MCF 10A (cell line): Measurements from ENCODE around the gene PRB3. TPM values are rescaled to one million over a fixed set of nuclear protein-coding genes. Genes with fewer than 3 reads are reported as not detected.

Experiments used
- BruUV-seq: library from RNA; stranded (reverse); fragments of 400-500 nt; replicated peaks from 2 replicates; lab custom pipeline; 2021; lab: Mats Ljungman, UMichigan
- CTCF ChIA-PET: fragments of 300-600 bp; sonication (Branson Sonifier 250); formaldehyde crosslinking; extraction: SDS; loops from one replicate; lab custom pipeline; 2021; ENCODE audit warnings: antibody characterized with exemption, inconsistent platforms; lab: Yijun Ruan, JAX
- POLR2A ChIA-PET: fragments of 300-600, 350-650 bp; sonication (Branson Sonifier 250); formaldehyde crosslinking; extraction: SDS; loops from one replicate; lab custom pipeline; 2020; ENCODE audit warnings: antibody characterized with exemption, inconsistent platforms; lab: Yijun Ruan, JAX
- DNase-seq: peaks from one replicate; pipeline ENCODE4 v3.0.0-alpha.2; 2018; ENCODE audit not compliant: unreplicated experiment
- H3K27ac Mint-ChIP-seq: one replicate; pipeline ENCODE4 v1.8.0; 2022; ENCODE audit warnings: mild to moderate bottlenecking, low read depth, mixed read lengths; ENCODE audit not compliant: unreplicated experiment
- H3K27me3 Mint-ChIP-seq: one replicate; pipeline ENCODE4 v1.8.0; 2022; ENCODE audit warnings: mixed read lengths; ENCODE audit not compliant: insufficient read depth, unreplicated experiment
- H3K36me3 Mint-ChIP-seq: one replicate; pipeline ENCODE4 v1.8.0; 2022; ENCODE audit warnings: mild to moderate bottlenecking, moderate library complexity, mixed read lengths; ENCODE audit not compliant: insufficient read depth, unreplicated experiment
- H3K4me1 Mint-ChIP-seq: one replicate; pipeline ENCODE4 v1.8.0; 2022; ENCODE audit warnings: mixed read lengths; ENCODE audit not compliant: insufficient read depth, unreplicated experiment
- H3K4me3 Mint-ChIP-seq: one replicate; pipeline ENCODE4 v1.8.0; 2022; ENCODE audit warnings: mild to moderate bottlenecking, moderate library complexity, mixed read lengths; ENCODE audit not compliant: unreplicated experiment
- H3K9me3 Mint-ChIP-seq: one replicate; pipeline ENCODE4 v1.8.0; 2022; ENCODE audit warnings: mixed read lengths; ENCODE audit not compliant: unreplicated experiment
- CTCF ChIP-seq: fragments of 200-600 bp; IDR thresholded peaks from one replicate; pipeline ENCODE4 v1.8.0; 2022; ENCODE audit warnings: antibody characterized with exemption, mild to moderate bottlenecking; ENCODE audit not compliant: unreplicated experiment
- intact Hi-C: fragments of 100-400 bp; cut with micrococcal nuclease; formaldehyde crosslinking; loops from 2 replicates; pipeline ENCODE4 v1.14.1; 2022
- total RNA-seq: library from RNA; stranded (reverse); gene quantifications from 2 replicates; pipeline ENCODE4 v1.2.3, GENCODE V29; 2022

The PRB3 gene
- total RNA-seq, 1 experiment from 2014 or later: not detected

GRCh38 chr12:11264501-11264900 is 5.0 kb downstream of the PRB3 start:
- H3K4me1 Mint-ChIP-seq: no peaks in the 10 kb centered on the region
- BruUV-seq: no TSS peak
- no peak overlapping the region for H3K27ac Mint-ChIP-seq
- no peak for DNase-seq
- H3K9me3 Mint-ChIP-seq: peaks cover 2% of the 10 kb centered on the region
- intact Hi-C loops: no loop called here
- POLR2A ChIA-PET: no interaction called here
- no peak overlapping the region for H3K4me3 Mint-ChIP-seq
- TF ChIP-seq CTCF: no peak
- H3K27me3 Mint-ChIP-seq: no peaks in the 10 kb centered on the region
- CTCF ChIA-PET: no interaction called here
- H3K36me3 Mint-ChIP-seq: no peaks in the 10 kb centered on the region

- no peak overlapping the region for H3K4me3 Mint-ChIP-seq
- no TSS peak for BruUV-seq
- H3K4me1 Mint-ChIP-seq: no peaks in the 10 kb centered on the region
- no peak for DNase-seq
- ChIA-PET CTCF (interaction anchor here (0.8 to 1.0 kb wide), 2 partner anchors 16 to 240 kb away, joined by 3 read pairs; no protein-coding TSS in a partner anchor), POLR2A (no interaction called here)
- no peaks in the 10 kb centered on the region for H3K36me3 Mint-ChIP-seq
- H3K9me3 Mint-ChIP-seq: no peaks in the 10 kb centered on the region
- H3K27ac Mint-ChIP-seq: no peak overlapping the region
- TF ChIP-seq CTCF: no peak
- peaks cover 23% of the 10 kb centered on the region for H3K27me3 Mint-ChIP-seq
- intact Hi-C loops: no loop called here
These were observed 23.0 kb downstream of the PRB3 start for GRCh38 chr12:11246489-11246888.

- Mint-ChIP-seq H3K36me3 (no peaks in the 10 kb centered on the region), H3K27me3 (peaks cover 23% of the 10 kb centered on the region), H3K27ac (no peak overlapping the region), H3K4me3 (no peak overlapping the region), H3K9me3 (no peaks in the 10 kb centered on the region), H3K4me1 (no peaks in the 10 kb centered on the region)
- intact Hi-C loops: no loop called here
- ChIA-PET CTCF (interaction anchor here (0.8 to 5.6 kb wide), 3 partner anchors 12 to 243 kb away, joined by 4 to 24 read pairs (median 5); no protein-coding TSS in a partner anchor), POLR2A (no interaction called here)
- TF ChIP-seq CTCF: no peak
- no peak for DNase-seq
- no TSS peak for BruUV-seq
These were observed 26.9 kb downstream of the PRB3 start for GRCh38 chr12:11242656-11243055.

DNA sequence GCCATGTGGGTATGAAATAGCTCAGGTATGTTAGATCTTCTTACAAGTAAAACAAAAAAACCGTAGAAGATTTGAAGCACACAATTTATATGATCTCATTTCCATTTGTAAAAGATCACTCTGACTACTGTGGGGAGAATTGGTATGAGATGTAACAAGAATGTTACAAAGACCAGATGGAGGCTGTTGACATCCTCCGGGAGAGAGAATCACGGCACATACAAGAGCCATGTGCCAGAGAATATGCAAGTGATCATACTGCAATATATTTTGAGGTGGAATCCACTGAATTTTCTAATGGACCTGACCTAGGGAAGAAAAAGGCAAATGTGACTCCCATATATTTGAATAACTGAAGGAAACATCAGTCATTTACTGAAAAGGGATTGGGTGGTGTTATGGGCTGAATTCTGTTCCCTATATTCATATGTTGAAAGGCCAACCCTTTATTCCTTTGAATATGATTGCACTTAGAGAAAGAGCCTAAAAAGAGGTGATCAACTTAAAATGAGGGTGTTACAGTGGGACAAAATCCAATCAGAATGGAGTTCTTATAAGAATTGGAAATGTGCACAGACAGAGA is 29.1 kb downstream of the PRB3 start:
- Mint-ChIP-seq H3K4me3 (no peak overlapping the region), H3K9me3 (no peaks in the 10 kb centered on the region), H3K36me3 (no peaks in the 10 kb centered on the region), H3K4me1 (no peaks in the 10 kb centered on the region), H3K27ac (no peak overlapping the region), H3K27me3 (peaks cover 11% of the 10 kb centered on the region)
- no TSS peak for BruUV-seq
- intact Hi-C loops: no loop called here
- no peak for DNase-seq
- ChIA-PET POLR2A (no interaction called here), CTCF (interaction anchor here (0.6 to 5.6 kb wide), 4 partner anchors 9 to 246 kb away, joined by 4 to 24 read pairs (median 8); no protein-coding TSS in a partner anchor)
- TF ChIP-seq CTCF: no peak
